Breast epithelium (tissue), 3 donors: ENCODE data around the gene PRKAB1.

ENCODE experiments used
- CTCF ChIP-seq, 3 donors: fragments of 450-650 bp; IDR thresholded peaks; one replicate each; pipeline ENCODE4 v1.5.1; 2016 to 2017; ENCODE audit warnings: antibody characterized with exemption in 3 of 3, mild to moderate bottlenecking in 3 of 3, moderate library complexity in 3 of 3
- POLR2A ChIP-seq: fragments of 450-650 bp; IDR thresholded peaks from one replicate; pipeline ENCODE4 v1.6.1; 2016; ENCODE audit warnings: antibody characterized with exemption, mild to moderate bottlenecking, moderate library complexity

- TF ChIP-seq CTCF (IDR thresholded peaks at IDR 0.05) (no peak), POLR2A (no peak)
These were observed 2.6 kb upstream of the PRKAB1 start for GRCh38 chr12:119665164-119665929.
